Sigmoid colon (tissue), 7 donors: ENCODE data around the gene CCDC152. TPM values are rescaled to one million over a fixed set of nuclear protein-coding genes. Genes with fewer than 3 reads are reported as not detected.

ENCODE experiments used
- DNase-seq: peaks from one replicate; pipeline ENCODE4 v3.0.0-alpha.2; 2019
- H3K27ac ChIP-seq, 4 donors: fragments of 200-600 bp; sonication (generic); one replicate each; pipeline ENCODE4 v1.5.1; 2016 to 2019; ENCODE audit warnings: mild to moderate bottlenecking in 1 of 4
- H3K27me3 ChIP-seq, 3 donors: fragments of 200-600 bp; sonication (generic); one replicate each; pipeline ENCODE4 v1.5.1; 2019; ENCODE audit warnings: mild to moderate bottlenecking in 1 of 3
- H3K36me3 ChIP-seq, 4 donors: fragments of 200-600 bp; sonication (generic); one replicate each; pipeline ENCODE4 v1.5.1; 2016 to 2019
- H3K4me1 ChIP-seq, 4 donors: fragments of 200-600 bp; sonication (generic); one replicate each; pipeline ENCODE4 v1.5.1; 2017 to 2019
- H3K4me3 ChIP-seq, 4 donors: fragments of 200-600 bp; sonication (generic); one replicate each; pipeline ENCODE4 v1.5.1; 2017 to 2019; ENCODE audit warnings: mild to moderate bottlenecking in 2 of 4, moderate library complexity in 1 of 4
- H3K9me3 ChIP-seq, 4 donors: fragments of 200-600 bp in 3 of 4; sonication (generic) in 3 of 4; one replicate each; pipeline versions ENCODE4 v1.5.1 to v1.6.1; 2013 to 2019
- EP300 ChIP-seq, 4 donors: sonication (generic); formaldehyde crosslinking; IDR thresholded peaks; one replicate each; pipeline ENCODE4 v1.6.1; 2017; ENCODE audit warnings: antibody characterized with exemption in 4 of 4
- POLR2A ChIP-seq, 2 donors: fragments of 450-650 bp; IDR thresholded peaks; one replicate each; pipeline ENCODE4 v1.6.1; 2016; ENCODE audit warnings: antibody characterized with exemption in 2 of 2, mild to moderate bottlenecking in 2 of 2, moderate library complexity in 2 of 2
- POLR2AphosphoS5 ChIP-seq, 4 donors: sonication (generic); formaldehyde crosslinking; IDR thresholded peaks; one replicate each; pipeline ENCODE4 v1.6.1; 2017; ENCODE audit warnings: antibody characterized with exemption in 4 of 4
- WGBS, 2 donors: extraction: QIAGEN DNeasy Blood & Tissue Kit; methylation state at CpG; one replicate each; pipeline ENCODE4 v1.1.7; 2013; 5-methylcytosine and 5-hydroxymethylcytosine counted together
- intact Hi-C: fragments of 100-400 bp; cut with DNase I; formaldehyde crosslinking; loops from one replicate; pipeline ENCODE4 v1.15.1; 2023
- polyA plus RNA-seq, 3 donors: library from polyadenylated mRNA; stranded (reverse); fragments of 200-250 nt; gene quantifications; one replicate each; pipeline ENCODE4 v1.2.3, GENCODE V29; 2013
- total RNA-seq, 4 donors: library from RNA; depleted of rRNA; stranded (reverse); fragments of >200 nt; gene quantifications; one replicate each; pipeline ENCODE4 v1.1.0, GENCODE V29; 2016
- TF ChIP-seq, protein P1 (sequence below), 4 experiments: fragments of 450-650 bp in 3 of 4; fragments of 200-600 bp in 1 of 4; IDR thresholded peaks; one replicate each; pipeline ENCODE4 v1.5.1; 2016 to 2019; ENCODE audit warnings: antibody characterized with exemption in 4 of 4, mild to moderate bottlenecking in 3 of 4, moderate library complexity in 2 of 4
- donor health status: healthy with polysubstance abuse.
- donor health status: Bipolar disorder and iron deficiency.
- donor health status: healthy.

Gene CCDC152
- total and polyA plus RNA-seq, 7 donors = 0.41 to 3.2 (median 1.5) TPM; not detected in 1

DNA sequence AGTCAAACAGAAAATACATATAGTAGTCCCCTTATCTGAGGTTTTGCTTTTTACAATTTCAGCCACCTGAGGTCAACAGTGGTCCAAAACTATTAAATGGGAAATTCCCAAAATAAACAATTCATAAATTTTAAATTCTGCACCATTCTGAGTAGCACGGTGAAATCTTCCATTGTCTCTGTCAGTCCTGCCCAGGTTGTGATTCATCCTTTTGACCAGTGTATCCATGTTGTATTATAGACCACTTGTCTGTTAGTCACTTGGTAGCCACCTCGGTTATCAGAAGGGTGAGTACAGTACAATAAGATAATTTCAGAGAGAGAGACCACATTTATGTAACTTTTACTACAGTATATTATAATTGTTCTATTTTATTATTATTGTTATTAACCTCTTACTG is 2.8 kb downstream of the CCDC152 start:
- no peaks in the 10 kb centered on the region for H3K9me3 ChIP-seq
- H3K4me3 ChIP-seq = no peak overlapping the region
- DNase-seq = no peak
- WGBS, 2 donors = 70 to 76% methylated on average over 2 of the region's 2 CpGs
- H3K27ac ChIP-seq = no peak overlapping the region
- peaks cover 0 to 5% (median 0%) of the 10 kb centered on the region in 3 donors for H3K27me3 ChIP-seq
- TF ChIP-seq, protein P1, sequence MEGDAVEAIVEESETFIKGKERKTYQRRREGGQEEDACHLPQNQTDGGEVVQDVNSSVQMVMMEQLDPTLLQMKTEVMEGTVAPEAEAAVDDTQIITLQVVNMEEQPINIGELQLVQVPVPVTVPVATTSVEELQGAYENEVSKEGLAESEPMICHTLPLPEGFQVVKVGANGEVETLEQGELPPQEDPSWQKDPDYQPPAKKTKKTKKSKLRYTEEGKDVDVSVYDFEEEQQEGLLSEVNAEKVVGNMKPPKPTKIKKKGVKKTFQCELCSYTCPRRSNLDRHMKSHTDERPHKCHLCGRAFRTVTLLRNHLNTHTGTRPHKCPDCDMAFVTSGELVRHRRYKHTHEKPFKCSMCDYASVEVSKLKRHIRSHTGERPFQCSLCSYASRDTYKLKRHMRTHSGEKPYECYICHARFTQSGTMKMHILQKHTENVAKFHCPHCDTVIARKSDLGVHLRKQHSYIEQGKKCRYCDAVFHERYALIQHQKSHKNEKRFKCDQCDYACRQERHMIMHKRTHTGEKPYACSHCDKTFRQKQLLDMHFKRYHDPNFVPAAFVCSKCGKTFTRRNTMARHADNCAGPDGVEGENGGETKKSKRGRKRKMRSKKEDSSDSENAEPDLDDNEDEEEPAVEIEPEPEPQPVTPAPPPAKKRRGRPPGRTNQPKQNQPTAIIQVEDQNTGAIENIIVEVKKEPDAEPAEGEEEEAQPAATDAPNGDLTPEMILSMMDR (IDR thresholded peaks at IDR 0.05) = no peak
- TF ChIP-seq EP300 (IDR thresholded peaks at IDR 0.05) = no peak
- TF ChIP-seq POLR2A (IDR thresholded peaks at IDR 0.05) = no peak
- no peak for TF ChIP-seq POLR2AphosphoS5 (IDR thresholded peaks at IDR 0.05)
- no peaks in the 10 kb centered on the region for H3K36me3 ChIP-seq
- no peaks in the 10 kb centered on the region for H3K4me1 ChIP-seq
- intact Hi-C loops = no loop called here

DNA sequence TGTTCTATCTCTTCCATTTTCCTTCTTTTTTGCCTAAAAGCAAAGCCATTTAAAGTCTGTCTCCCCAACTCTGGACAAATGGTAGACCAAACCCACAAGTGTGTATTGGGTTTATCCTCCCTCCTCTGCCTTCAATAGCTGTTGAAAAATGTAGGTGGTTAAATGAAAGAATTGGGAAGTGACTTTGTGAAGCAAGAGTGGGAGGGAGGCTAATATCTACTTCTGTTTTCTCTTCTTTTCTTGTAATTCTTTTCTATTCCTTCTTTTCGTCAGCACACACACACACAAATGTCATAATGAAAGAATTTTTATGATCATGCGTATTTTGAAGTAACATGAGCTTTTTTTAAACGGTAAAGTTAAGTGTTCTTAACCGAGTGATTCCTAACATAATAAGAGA is 3.8 kb downstream of the CCDC152 start:
- 89% methylated on average over 4 of the region's 4 CpGs for WGBS, 2 donors
- TF ChIP-seq POLR2A (IDR thresholded peaks at IDR 0.05) = no peak
- no peak for TF ChIP-seq EP300 (IDR thresholded peaks at IDR 0.05)
- TF ChIP-seq POLR2AphosphoS5 (IDR thresholded peaks at IDR 0.05) = no peak
- TF ChIP-seq, protein P1 (IDR thresholded peaks at IDR 0.05) = no peak
- intact Hi-C loops = loop anchor here (10.0 kb wide), 1 partner anchor 836 kb away; the partner anchor contains the start of gene FBXO4
- H3K27ac ChIP-seq = no peak overlapping the region
- H3K4me1 ChIP-seq = no peaks in the 10 kb centered on the region
- no peak overlapping the region for H3K4me3 ChIP-seq
- no peaks in the 10 kb centered on the region for H3K9me3 ChIP-seq
- DNase-seq = no peak
- no peaks in the 10 kb centered on the region for H3K36me3 ChIP-seq
- peaks cover 0 to 5% (median 0%) of the 10 kb centered on the region in 3 donors for H3K27me3 ChIP-seq

DNA sequence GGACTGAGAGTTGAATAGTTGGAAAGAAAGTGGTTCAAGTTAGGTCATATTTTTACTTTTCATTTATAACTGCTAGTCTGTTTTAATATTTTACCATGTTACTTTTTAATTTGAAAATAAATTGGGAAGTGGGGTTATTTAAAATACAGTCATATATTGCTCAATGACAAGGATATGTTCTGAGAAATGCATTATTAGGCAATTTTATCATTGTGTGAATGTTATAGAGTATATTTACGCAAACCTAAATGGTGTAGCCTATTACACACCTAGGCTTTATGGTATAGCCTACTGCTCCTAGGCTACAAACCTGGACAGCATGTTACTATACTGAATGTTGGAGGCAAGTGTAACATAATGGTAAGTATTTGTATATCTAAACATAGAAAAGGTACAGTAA is 5.2 kb downstream of the CCDC152 start:
- no peak for DNase-seq
- Histone ChIP-seq H3K9me3 (no peaks in the 10 kb centered on the region), H3K27ac (no peak overlapping the region), H3K4me1 (no peaks in the 10 kb centered on the region), H3K27me3 (no peaks in the 10 kb centered on the region), H3K4me3 (no peak overlapping the region), H3K36me3 (no peaks in the 10 kb centered on the region)
- intact Hi-C loops = loop anchor here (10.0 kb wide), 1 partner anchor 837 kb away; the partner anchor contains the start of gene FBXO4
- TF ChIP-seq, protein P1 (IDR thresholded peaks at IDR 0.05) = no peak
- TF ChIP-seq EP300 (IDR thresholded peaks at IDR 0.05) (no peak), POLR2A (IDR thresholded peaks at IDR 0.05) (no peak), POLR2AphosphoS5 (IDR thresholded peaks at IDR 0.05) (no peak)
- 97 to 98% methylated on average over 1 of the region's 1 CpG for WGBS, 2 donors

DNA sequence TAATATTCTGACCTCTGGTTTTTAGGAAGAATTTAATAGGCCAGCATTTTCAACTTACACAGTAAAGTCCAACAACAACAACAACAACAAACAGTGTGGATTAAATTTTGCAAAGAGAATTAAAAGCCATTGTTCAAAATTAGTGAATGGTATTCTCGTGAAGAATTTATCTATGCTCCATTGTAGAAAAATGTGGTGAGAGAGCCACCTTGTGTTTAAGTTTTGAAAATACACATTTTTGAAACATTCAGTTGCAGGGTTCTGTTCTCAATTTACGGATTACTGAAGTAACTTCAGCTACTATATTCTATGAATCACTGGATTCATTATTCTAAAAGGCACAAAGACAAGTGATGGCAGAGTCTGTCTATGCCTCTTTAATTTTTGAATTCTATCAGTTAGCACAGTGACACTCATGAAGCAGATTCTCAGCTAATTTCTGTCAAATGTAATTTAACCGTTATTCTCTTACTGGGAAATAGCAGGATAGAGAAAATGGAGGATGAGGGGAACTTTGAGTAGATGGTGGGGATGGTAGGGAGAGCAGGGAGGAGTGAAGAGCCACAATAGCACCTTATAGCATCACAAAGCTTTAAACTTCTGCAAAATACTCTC is 11.0 kb downstream of the CCDC152 start:
- H3K9me3 ChIP-seq = no peaks in the 10 kb centered on the region
- WGBS, 2 donors = 27 to 46% methylated on average over 3 of the region's 3 CpGs
- no peaks in the 10 kb centered on the region for H3K36me3 ChIP-seq
- TF ChIP-seq EP300 (IDR thresholded peaks at IDR 0.05) = no peak
- TF ChIP-seq POLR2A (IDR thresholded peaks at IDR 0.05) = no peak
- TF ChIP-seq, protein P1 (IDR thresholded peaks at IDR 0.05) = peak in 2 of 4 experiments; percentile 16 to 49
- no peak for TF ChIP-seq POLR2AphosphoS5 (IDR thresholded peaks at IDR 0.05)
- no peak overlapping the region for H3K4me3 ChIP-seq
- no peaks in the 10 kb centered on the region for H3K27me3 ChIP-seq
- DNase-seq = no peak
- intact Hi-C loops = loop anchor here (1.0 to 10.0 kb wide), 4 partner anchors 344 to 910 kb away; partner anchors contain the start of genes FBXO4 and GHR
- H3K4me1 ChIP-seq = no peaks in the 10 kb centered on the region
- H3K27ac ChIP-seq = no peak overlapping the region
